Body of pancreas (tissue), 4 donors: Measurements from ENCODE around the gene CCND1. TPM values are rescaled to one million over a fixed set of nuclear protein-coding genes. Genes with fewer than 3 reads are reported as not detected.

Experiments used
- ATAC-seq: fragments of 150-250 bp; one replicate; pipeline ENCODE4 v1.9.1; 2016
- DNase-seq, 4 donors: peaks; one replicate each; pipeline ENCODE4 v3.0.0-alpha.2; 2019
- H3K27ac ChIP-seq, 4 donors: fragments of 200-600 bp; sonication (generic); 1 replicate in 3 of 4; 2 replicates in 1 of 4; pipeline versions ENCODE4 v1.5.1 to v1.6.1; 2016 to 2019; ENCODE audit warnings: mild to moderate bottlenecking in 1 of 4, mixed read lengths in 1 of 4, moderate library complexity in 1 of 4
- H3K27me3 ChIP-seq, 2 donors: fragments of 200-600 bp; sonication (generic); one replicate each; pipeline ENCODE4 v1.6.0; 2016; ENCODE audit warnings: mild to moderate bottlenecking in 1 of 2
- H3K36me3 ChIP-seq, 2 donors: fragments of 200-600 bp; sonication (generic); replicated peaks in 1 of 2; 2 replicates each; pipeline ENCODE4 v1.5.1; 2016; ENCODE audit warnings: low read depth in 2 of 2; ENCODE audit not compliant: insufficient read depth in 1 of 2
- H3K4me1 ChIP-seq: fragments of 200-600 bp; sonication (generic); one replicate; pipeline ENCODE4 v1.6.0; 2016
- H3K4me3 ChIP-seq, 2 donors: fragments of 200-600 bp; sonication (generic); 1 replicate in 1 of 2; 2 replicates in 1 of 2; pipeline ENCODE4 v1.5.1; 2016 to 2019
- H3K9me3 ChIP-seq, 3 donors: fragments of 200-600 bp; sonication (generic); 1 replicate in 2 of 3; 2 replicates in 1 of 3; pipeline ENCODE4 v1.5.1; 2016
- CTCF ChIP-seq, 7 experiments: fragments of 450-650 bp in 4 of 7; fragments of 200-600 bp in 3 of 7; sonication (generic) in 3 of 7; IDR thresholded peaks; one replicate each; pipeline ENCODE4 v1.5.1; 2016 to 2019; ENCODE audit warnings: antibody characterized with exemption in 7 of 7
- POLR2A ChIP-seq, 3 donors: fragments of 450-650 bp; IDR thresholded peaks; one replicate each; pipeline ENCODE4 v1.6.1; 2016; ENCODE audit warnings: antibody characterized with exemption in 3 of 3, mild to moderate bottlenecking in 2 of 3
- WGBS, 2 donors: methylation state at CpG; one replicate each; pipeline ENCODE4 v1.1.5; 2017; 5-methylcytosine and 5-hydroxymethylcytosine counted together
- intact Hi-C: fragments of 100-400 bp; cut with DNase I; formaldehyde crosslinking; loops from one replicate; pipeline ENCODE4 v1.15.1; 2023
- total RNA-seq, 2 donors: library from RNA; depleted of rRNA; stranded (reverse); fragments of >200 nt; gene quantifications; one replicate each; pipeline ENCODE4 v1.1.0, GENCODE V29; 2016

CCND1 gene
- total RNA-seq, 2 donors from 2014 or later, result 90.3 to 201 TPM

GRCh38 chr11:69703453-69703767 is 62.5 kb downstream of the CCND1 start:
- TF ChIP-seq POLR2A (IDR thresholded peaks at IDR 0.05) (no peak), CTCF (IDR thresholded peaks at IDR 0.05) (no peak)
- WGBS, 2 donors, result 0 to 20% methylated on average over 7 to 34 of the region's 34 CpGs
- Histone ChIP-seq H3K9me3 (no peaks in the 10 kb centered on the region), H3K4me1 (peaks cover 18% of the 10 kb centered on the region), H3K27ac (no peak overlapping the region), H3K36me3 (no peaks in the 10 kb centered on the region), H3K27me3 (peaks cover 5 to 11% of the 10 kb centered on the region in 2 donors), H3K4me3 (no peak overlapping the region)
- intact Hi-C loops, result no loop called here
- ATAC-seq (no peak), DNase-seq (no peak)

Other genes starting within 250 kb of the CCND1 start
- not detected for gene LINC01488, start 159.5 kb upstream of the CCND1 start, total RNA-seq
- 10 to 100 TPM; 13.0 to 26.7 TPM for gene LTO1, start 34.2 kb downstream of the CCND1 start, total RNA-seq
- gene FGF19, start 62.9 kb downstream of the CCND1 start, total RNA-seq, result not detected
- gene FGF4, start 134.2 kb downstream of the CCND1 start, total RNA-seq, result not detected
- gene FGF3, start 178.3 kb downstream of the CCND1 start, total RNA-seq, result not detected